GM12875 (cell line): Measurements from ENCODE around the gene HMGN1.

Source experiments
- H3K4me3 ChIP-seq: one replicate; pipeline ENCODE4 v1.5.1; 2011; ENCODE audit warnings: low read depth, low read length, control low read depth
- CTCF ChIP-seq: IDR thresholded peaks from 2 replicates; pipeline ENCODE4 v1.5.1; 2011; ENCODE audit warnings: low read depth, mild to moderate bottlenecking, control low read depth, inconsistent platforms, low read length, moderate library complexity, borderline replicate concordance; ENCODE audit not compliant: insufficient read depth

The HMGN1 gene

DNA sequence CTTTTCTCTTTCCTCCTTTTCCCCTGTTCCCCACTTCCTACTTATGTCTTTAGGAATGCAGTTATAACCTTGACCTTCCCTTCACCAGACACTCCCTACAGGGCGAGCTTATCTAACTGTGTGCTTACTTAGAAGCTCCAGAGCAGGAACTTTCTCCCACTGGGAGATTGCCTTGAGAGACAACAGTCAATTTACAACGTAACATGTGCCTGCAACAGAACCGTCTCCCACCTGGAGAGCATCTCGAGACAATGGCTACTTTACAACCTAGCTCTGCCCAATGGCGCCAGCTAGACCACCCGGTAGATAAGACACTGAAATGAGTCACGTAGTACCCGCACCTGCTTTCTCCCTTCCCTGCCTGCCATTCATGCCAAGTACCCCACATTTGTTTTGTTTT, 16.7 kb downstream of the HMGN1 start:
- H3K4me3 ChIP-seq = no peak overlapping the region
- TF ChIP-seq CTCF = no peak

DNA sequence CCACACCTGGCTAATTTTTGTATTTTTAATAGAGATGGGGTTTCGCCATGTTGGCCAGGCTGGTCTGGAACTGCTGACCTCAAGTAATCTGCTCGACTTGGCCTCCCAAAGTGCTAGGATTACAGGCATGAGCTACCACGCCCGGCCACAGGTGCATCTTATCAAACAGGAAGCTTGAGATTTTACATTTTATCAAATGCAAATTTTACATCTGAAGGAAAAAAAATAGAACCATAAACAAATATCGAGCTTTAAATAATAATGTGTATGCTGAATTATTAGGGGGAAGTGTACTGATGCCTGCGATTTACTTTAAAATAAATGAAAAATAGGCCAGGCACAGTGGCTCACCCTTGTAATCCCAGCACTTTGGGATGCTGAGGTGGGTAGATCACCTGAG, 18.9 kb downstream of the HMGN1 start:
- no peak for TF ChIP-seq CTCF
- H3K4me3 ChIP-seq = no peak overlapping the region

- no peak for TF ChIP-seq CTCF
- H3K4me3 ChIP-seq = no peak overlapping the region
Measured at GRCh38 chr21:39327727-39328126, 21.2 kb downstream of the HMGN1 start.

- TF ChIP-seq CTCF = no peak
Measured at GRCh38 chr21:39326607-39327307, 22.1 kb downstream of the HMGN1 start.

GRCh38 chr21:39325458-39325857, 23.4 kb downstream of the HMGN1 start:
- no peak for TF ChIP-seq CTCF
- H3K4me3 ChIP-seq = no peak overlapping the region

More at GRCh38 chr21:39326607-39327307, 22.1 kb downstream of the HMGN1 start:
- H3K4me3 ChIP-seq = no peak overlapping the region

DNA sequence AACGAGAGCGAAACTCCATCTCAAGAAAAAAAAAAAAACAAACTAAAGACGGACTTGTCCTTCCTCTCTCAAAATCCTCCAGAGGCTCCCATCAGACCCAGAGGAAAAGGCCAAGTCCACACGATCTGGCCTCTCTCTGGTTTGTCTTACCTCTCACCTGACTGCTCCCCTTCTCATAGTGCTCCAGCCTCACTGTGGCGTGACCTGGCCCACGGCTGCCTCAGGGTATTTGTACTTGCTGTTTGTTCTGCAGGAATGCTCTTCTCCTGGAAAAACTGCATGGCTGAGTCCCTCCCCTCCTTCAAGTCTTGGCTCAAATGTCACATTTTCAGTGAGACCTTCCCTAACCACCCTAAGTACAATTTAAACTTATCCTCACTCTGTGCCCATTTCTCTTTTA, 27.5 kb downstream of the HMGN1 start:
- H3K4me3 ChIP-seq = no peak overlapping the region

More for the DNA sequence above, 27.5 kb downstream of the HMGN1 start:
- no peak for TF ChIP-seq CTCF
